ENCODE measurements around the gene SRI. TPM values are rescaled to one million over a fixed set of nuclear protein-coding genes. Genes with fewer than 3 reads are reported as not detected.

The SRI gene
- total RNA-seq, 1 donor: 77.1 TPM

DNA sequence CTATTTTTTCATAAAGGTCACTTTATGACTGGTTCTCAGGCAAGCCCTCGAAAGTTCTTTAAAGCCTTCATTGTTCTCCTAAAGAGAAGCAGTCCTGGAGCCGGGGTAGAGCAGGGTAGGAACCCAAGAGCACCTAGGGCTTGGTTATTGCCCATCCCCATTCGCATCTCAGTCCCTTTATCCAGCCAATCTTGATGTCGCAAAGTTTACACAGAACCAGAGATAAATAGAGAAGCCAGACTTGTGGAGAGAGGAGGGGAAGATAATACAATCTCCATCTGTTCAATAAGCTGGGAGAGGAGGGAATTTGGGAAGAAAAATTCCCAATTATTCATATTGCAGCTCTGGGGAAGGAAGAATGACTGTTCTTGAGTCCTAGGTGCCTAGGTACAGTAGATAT, 6.4 kb upstream of the SRI start:
- H3K4me2 ChIP-seq (ENCODE audit: insufficient read depth, low read length): no peak overlapping the region
- TF ChIP-seq CTCF (IDR thresholded peaks at IDR 0.05; ENCODE audit: extremely low read depth, low read depth, low read length): no peak
- DNase-seq (ENCODE audit: insufficient read length, low spot score, missing footprints): no peak
- H2AFZ ChIP-seq (ENCODE audit: low read length): no peak overlapping the region
- no peak overlapping the region for H3K4me3 ChIP-seq (ENCODE audit: insufficient read depth, low read length)
- no peak overlapping the region for H3K27ac ChIP-seq (ENCODE audit: low read depth, low read length)
- H3K79me2 ChIP-seq (ENCODE audit: insufficient read depth, low read length): no peaks in the 10 kb centered on the region
- H3K4me1 ChIP-seq (ENCODE audit: insufficient read depth, low read length): peaks cover 25% of the 10 kb centered on the region
- peaks cover 7% of the 10 kb centered on the region for H3K27me3 ChIP-seq (ENCODE audit: insufficient read depth, low read length)
- no peaks in the 10 kb centered on the region for H3K36me3 ChIP-seq (ENCODE audit: insufficient read depth, low read length)
- no peaks in the 10 kb centered on the region for H4K20me1 ChIP-seq (ENCODE audit: insufficient read depth, low read length)
- no peaks in the 10 kb centered on the region for H3K9me3 ChIP-seq (ENCODE audit: low read depth, low read length)

- Histone ChIP-seq H3K79me2 (ENCODE audit: insufficient read depth, low read length) (peaks cover under 1% of the 10 kb centered on the region), H4K20me1 (ENCODE audit: insufficient read depth, low read length) (no peaks in the 10 kb centered on the region), H2AFZ (ENCODE audit: low read length) (no peak overlapping the region), H3K27me3 (ENCODE audit: insufficient read depth, low read length) (peaks cover 7% of the 10 kb centered on the region), H3K4me3 (ENCODE audit: insufficient read depth, low read length) (no peak overlapping the region), H3K4me1 (ENCODE audit: insufficient read depth, low read length) (peaks cover 29% of the 10 kb centered on the region), H3K4me2 (ENCODE audit: insufficient read depth, low read length) (peak overlapping the region; percentile 16), H3K27ac (ENCODE audit: low read depth, low read length) (no peak overlapping the region), H3K9me3 (ENCODE audit: low read depth, low read length) (no peaks in the 10 kb centered on the region), H3K36me3 (ENCODE audit: insufficient read depth, low read length) (no peaks in the 10 kb centered on the region)
- DNase-seq (ENCODE audit: insufficient read length, low spot score, missing footprints): peak; percentile 77
- TF ChIP-seq CTCF (IDR thresholded peaks at IDR 0.05; ENCODE audit: extremely low read depth, low read depth, low read length): no peak
Measured at GRCh38 chr7:88224601-88225275, 4.9 kb upstream of the SRI start.

GRCh38 chr7:88223265-88223664, 3.4 kb upstream of the SRI start:
- H3K79me2 ChIP-seq (ENCODE audit: insufficient read depth, low read length): peaks cover 15% of the 10 kb centered on the region
- no peaks in the 10 kb centered on the region for H3K36me3 ChIP-seq (ENCODE audit: insufficient read depth, low read length)
- peaks cover 36% of the 10 kb centered on the region for H3K4me1 ChIP-seq (ENCODE audit: insufficient read depth, low read length)
- peaks cover 2% of the 10 kb centered on the region for H4K20me1 ChIP-seq (ENCODE audit: insufficient read depth, low read length)
- H3K27ac ChIP-seq (ENCODE audit: low read depth, low read length): no peak overlapping the region
- no peak overlapping the region for H3K4me2 ChIP-seq (ENCODE audit: insufficient read depth, low read length)
- H3K4me3 ChIP-seq (ENCODE audit: insufficient read depth, low read length): no peak overlapping the region
- no peak overlapping the region for H2AFZ ChIP-seq (ENCODE audit: low read length)
- no peaks in the 10 kb centered on the region for H3K9me3 ChIP-seq (ENCODE audit: low read depth, low read length)
- no peak for TF ChIP-seq CTCF (IDR thresholded peaks at IDR 0.05; ENCODE audit: extremely low read depth, low read depth, low read length)
- H3K27me3 ChIP-seq (ENCODE audit: insufficient read depth, low read length): peaks cover 7% of the 10 kb centered on the region
- DNase-seq (ENCODE audit: insufficient read length, low spot score, missing footprints): no peak

DNA sequence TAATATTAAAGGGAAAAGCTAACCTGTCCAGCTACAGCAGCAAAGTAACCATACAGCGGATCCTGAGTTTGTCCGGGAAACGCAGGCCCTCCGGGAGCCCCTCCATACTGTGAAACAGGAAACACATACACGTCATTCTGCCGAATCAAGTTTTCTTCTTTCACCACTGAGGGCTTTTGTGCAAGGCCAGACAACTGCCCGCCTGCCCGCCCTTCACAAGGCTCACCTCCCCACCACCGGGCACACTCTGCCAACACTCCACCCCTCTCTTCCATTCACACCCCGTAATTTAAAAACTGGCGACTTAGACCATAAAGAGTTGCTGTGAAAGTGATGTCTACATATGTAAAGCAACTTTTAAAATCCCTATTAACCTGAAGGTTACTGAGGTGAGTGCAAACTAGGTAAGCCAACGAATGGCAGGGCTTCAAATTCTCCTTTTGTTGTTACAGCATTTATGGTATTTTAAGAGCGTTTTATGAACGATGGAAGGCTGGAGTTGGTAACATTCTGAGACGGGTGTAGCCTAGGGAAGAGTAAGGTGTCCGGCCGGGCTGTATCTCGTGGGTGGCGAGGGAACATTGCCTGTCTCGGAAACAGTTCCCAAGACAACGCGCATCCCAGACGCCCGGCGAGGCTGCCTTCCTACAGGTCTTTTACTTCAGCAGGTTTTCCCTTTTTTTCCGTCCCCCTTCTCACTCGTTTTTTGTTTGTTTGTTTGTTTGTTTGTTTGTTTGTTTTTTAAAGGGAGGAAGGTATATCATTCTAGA, 817 bp downstream of the SRI start:
- Histone ChIP-seq H3K9me3 (ENCODE audit: low read depth, low read length) (no peaks in the 10 kb centered on the region), H3K36me3 (ENCODE audit: insufficient read depth, low read length) (peaks cover 21% of the 10 kb centered on the region), H3K4me1 (ENCODE audit: insufficient read depth, low read length) (peaks cover 14% of the 10 kb centered on the region), H3K4me2 (ENCODE audit: insufficient read depth, low read length) (peak overlapping the region; percentile 99), H3K79me2 (ENCODE audit: insufficient read depth, low read length) (peaks cover 43% of the 10 kb centered on the region), H3K4me3 (ENCODE audit: insufficient read depth, low read length) (peak overlapping the region; percentile 88), H2AFZ (ENCODE audit: low read length) (peak overlapping the region; percentile 67), H3K27me3 (ENCODE audit: insufficient read depth, low read length) (no peaks in the 10 kb centered on the region), H4K20me1 (ENCODE audit: insufficient read depth, low read length) (peaks cover 22% of the 10 kb centered on the region), H3K27ac (ENCODE audit: low read depth, low read length) (peak overlapping the region; percentile 97)
- DNase-seq (ENCODE audit: insufficient read length, low spot score, missing footprints): peak; percentile 86
- TF ChIP-seq CTCF (IDR thresholded peaks at IDR 0.05; ENCODE audit: extremely low read depth, low read depth, low read length): no peak
